ENCODE results near the gene EEF2KMT.

EEF2KMT gene

GRCh38 chr16:5035909-5036227 is 61.7 kb downstream of the EEF2KMT start:
- no peak overlapping the region for H3K4me3 ChIP-seq (ENCODE audit: low read depth, low read length)
- no peak for DNase-seq (ENCODE audit: low read depth)
- no peak for TF ChIP-seq CTCF (IDR thresholded peaks at IDR 0.05; ENCODE audit: control insufficient read depth, extremely low read depth, insufficient read depth)

Data from LNCaP clone FGC (cell line).